ENCODE data around the gene SNIP1.
"Not testable (repeated sequence)": the region's sequence is repeated elsewhere in the genome, so short reads cannot be mapped to it uniquely, and the experiment has no call there.

DNA sequence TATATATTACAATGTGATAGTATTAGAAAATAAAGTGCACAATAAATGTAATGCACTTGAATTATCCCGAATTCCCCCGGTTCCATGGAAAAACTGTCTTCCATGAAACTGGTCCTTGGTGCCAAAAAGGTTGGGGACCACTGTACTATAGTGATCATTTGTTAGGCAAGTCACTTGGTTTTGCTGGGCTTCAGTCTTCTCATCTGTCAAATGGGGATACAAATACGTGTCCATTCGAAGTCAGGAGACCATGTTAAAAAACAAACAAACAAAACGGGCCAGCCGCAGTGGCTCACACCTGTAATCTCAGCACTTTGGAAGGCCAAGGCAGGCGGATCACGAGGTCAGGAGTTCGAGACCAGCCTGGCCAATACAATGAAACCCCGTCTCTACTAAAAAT, 14.9 kb downstream of the SNIP1 start:
- not testable (repeated sequence) for TF ChIP-seq CTCF, POLR2A (IDR thresholded peaks at IDR 0.05)
